ENCODE measurements around the gene GPR4.

GPR4 gene

DNA sequence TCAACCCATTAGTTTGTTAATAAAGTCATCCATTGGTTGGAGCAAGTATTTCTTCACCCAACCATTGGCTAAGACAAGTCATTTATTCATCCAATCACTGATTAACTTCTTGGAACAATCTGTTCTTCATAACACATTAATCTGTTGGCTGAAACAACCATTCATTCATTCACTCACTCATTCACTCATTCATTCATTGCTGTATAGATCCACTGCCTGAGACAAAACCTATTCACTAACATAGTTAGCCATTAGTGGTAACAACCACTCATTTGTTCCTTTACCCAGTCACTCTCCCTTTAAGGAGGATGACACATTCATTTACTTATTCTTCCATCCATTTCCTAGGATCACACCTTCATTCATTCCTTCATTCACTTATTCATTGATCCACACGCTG lies 22.0 kb upstream of the GPR4 start:
- TF ChIP-seq NFIC (IDR thresholded peaks at IDR 0.05) (no peak), YY1 (IDR thresholded peaks at IDR 0.05; ENCODE audit: low read depth) (no peak), ZBTB7A (IDR thresholded peaks at IDR 0.05; ENCODE audit: low read depth) (no peak), CEBPB (IDR thresholded peaks at IDR 0.05) (no peak), TCF12 (IDR thresholded peaks at IDR 0.05; ENCODE audit: low read depth) (no peak), RAD21 (IDR thresholded peaks at IDR 0.05; ENCODE audit: low read depth) (no peak), TEAD4 (IDR thresholded peaks at IDR 0.05) (no peak), CREB1 (IDR thresholded peaks at IDR 0.05; ENCODE audit: low read depth) (no peak), EGR1 (IDR thresholded peaks at IDR 0.05) (no peak), TAF1 (IDR thresholded peaks at IDR 0.05; ENCODE audit: low read depth) (no peak), EP300 (IDR thresholded peaks at IDR 0.05; ENCODE audit: borderline replicate concordance) (no peak), FOXM1 (IDR thresholded peaks at IDR 0.05; ENCODE audit: borderline replicate concordance, low read depth) (no peak)
- TF ChIP-seq, protein P1, sequence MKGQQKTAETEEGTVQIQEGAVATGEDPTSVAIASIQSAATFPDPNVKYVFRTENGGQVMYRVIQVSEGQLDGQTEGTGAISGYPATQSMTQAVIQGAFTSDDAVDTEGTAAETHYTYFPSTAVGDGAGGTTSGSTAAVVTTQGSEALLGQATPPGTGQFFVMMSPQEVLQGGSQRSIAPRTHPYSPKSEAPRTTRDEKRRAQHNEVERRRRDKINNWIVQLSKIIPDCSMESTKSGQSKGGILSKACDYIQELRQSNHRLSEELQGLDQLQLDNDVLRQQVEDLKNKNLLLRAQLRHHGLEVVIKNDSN (IDR thresholded peaks at IDR 0.05) = no peak
- TF ChIP-seq, protein P2, sequence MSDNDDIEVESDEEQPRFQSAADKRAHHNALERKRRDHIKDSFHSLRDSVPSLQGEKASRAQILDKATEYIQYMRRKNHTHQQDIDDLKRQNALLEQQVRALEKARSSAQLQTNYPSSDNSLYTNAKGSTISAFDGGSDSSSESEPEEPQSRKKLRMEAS (IDR thresholded peaks at IDR 0.05) = no peak
- TF ChIP-seq, protein P3, sequence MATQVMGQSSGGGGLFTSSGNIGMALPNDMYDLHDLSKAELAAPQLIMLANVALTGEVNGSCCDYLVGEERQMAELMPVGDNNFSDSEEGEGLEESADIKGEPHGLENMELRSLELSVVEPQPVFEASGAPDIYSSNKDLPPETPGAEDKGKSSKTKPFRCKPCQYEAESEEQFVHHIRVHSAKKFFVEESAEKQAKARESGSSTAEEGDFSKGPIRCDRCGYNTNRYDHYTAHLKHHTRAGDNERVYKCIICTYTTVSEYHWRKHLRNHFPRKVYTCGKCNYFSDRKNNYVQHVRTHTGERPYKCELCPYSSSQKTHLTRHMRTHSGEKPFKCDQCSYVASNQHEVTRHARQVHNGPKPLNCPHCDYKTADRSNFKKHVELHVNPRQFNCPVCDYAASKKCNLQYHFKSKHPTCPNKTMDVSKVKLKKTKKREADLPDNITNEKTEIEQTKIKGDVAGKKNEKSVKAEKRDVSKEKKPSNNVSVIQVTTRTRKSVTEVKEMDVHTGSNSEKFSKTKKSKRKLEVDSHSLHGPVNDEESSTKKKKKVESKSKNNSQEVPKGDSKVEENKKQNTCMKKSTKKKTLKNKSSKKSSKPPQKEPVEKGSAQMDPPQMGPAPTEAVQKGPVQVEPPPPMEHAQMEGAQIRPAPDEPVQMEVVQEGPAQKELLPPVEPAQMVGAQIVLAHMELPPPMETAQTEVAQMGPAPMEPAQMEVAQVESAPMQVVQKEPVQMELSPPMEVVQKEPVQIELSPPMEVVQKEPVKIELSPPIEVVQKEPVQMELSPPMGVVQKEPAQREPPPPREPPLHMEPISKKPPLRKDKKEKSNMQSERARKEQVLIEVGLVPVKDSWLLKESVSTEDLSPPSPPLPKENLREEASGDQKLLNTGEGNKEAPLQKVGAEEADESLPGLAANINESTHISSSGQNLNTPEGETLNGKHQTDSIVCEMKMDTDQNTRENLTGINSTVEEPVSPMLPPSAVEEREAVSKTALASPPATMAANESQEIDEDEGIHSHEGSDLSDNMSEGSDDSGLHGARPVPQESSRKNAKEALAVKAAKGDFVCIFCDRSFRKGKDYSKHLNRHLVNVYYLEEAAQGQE (IDR thresholded peaks at IDR 0.05; ENCODE audit: low read depth) = no peak

DNA sequence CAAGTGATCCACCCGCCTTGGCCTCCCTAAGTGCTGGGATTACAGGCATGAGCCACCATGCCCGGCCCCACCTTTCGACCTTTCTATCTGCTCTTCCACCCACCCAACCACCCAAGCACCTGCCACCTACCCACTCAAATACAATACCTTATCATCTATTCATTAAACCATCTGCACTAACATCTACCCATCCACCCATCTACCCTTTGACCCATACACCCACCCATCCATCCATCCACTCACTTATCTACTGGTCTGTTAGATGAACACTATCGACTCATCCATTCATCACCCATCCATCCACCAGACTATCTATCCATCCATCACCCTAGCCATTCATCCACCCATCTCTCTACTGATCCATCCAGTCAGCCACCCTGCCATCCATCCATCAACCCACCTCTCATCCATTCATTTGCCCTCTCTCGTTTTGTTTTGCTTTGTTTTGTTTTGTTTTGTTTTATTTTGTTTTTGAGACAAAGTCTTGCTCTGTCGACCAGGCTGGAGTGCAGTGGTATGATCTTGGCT lies 20.0 kb upstream of the GPR4 start:
- TF ChIP-seq, protein P3 (IDR thresholded peaks at IDR 0.05; ENCODE audit: low read depth) = no peak
- TF ChIP-seq EGR1 (IDR thresholded peaks at IDR 0.05) (no peak), EP300 (IDR thresholded peaks at IDR 0.05; ENCODE audit: borderline replicate concordance) (no peak), CREB1 (IDR thresholded peaks at IDR 0.05; ENCODE audit: low read depth) (no peak), TAF1 (IDR thresholded peaks at IDR 0.05; ENCODE audit: low read depth) (no peak), TEAD4 (IDR thresholded peaks at IDR 0.05) (no peak), YY1 (IDR thresholded peaks at IDR 0.05; ENCODE audit: low read depth) (no peak), RAD21 (IDR thresholded peaks at IDR 0.05; ENCODE audit: low read depth) (no peak), FOXM1 (IDR thresholded peaks at IDR 0.05; ENCODE audit: borderline replicate concordance, low read depth) (no peak), TCF12 (IDR thresholded peaks at IDR 0.05; ENCODE audit: low read depth) (no peak), CEBPB (IDR thresholded peaks at IDR 0.05) (no peak), ZBTB7A (IDR thresholded peaks at IDR 0.05; ENCODE audit: low read depth) (no peak), NFIC (IDR thresholded peaks at IDR 0.05) (no peak)
- TF ChIP-seq, protein P1 (IDR thresholded peaks at IDR 0.05) = no peak
- TF ChIP-seq, protein P2 (IDR thresholded peaks at IDR 0.05) = no peak

DNA sequence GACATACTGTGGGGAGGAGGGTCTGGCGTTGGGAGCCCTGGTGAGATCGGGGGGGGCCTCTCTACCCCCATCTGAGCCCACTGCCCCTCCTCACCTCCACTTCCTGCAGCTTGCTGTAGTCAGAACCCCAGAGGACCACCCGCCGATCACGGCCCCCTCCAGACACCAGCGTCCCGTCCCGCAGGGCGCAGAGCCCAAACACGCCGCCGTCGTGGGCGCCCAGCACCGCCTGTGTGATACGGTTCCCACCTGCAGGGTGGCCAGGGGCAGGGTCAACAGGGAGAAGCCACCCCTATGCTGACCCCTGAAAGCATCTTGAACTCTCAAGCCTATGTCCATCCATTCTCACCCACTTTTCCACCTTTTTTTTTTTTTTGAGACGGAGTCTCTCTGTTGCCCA lies 19.4 kb upstream of the GPR4 start:
- TF ChIP-seq RAD21 (IDR thresholded peaks at IDR 0.05; ENCODE audit: low read depth) = no peak
- no peak for TF ChIP-seq TAF1 (IDR thresholded peaks at IDR 0.05; ENCODE audit: low read depth)
- no peak for TF ChIP-seq EGR1 (IDR thresholded peaks at IDR 0.05)
- TF ChIP-seq CEBPB (IDR thresholded peaks at IDR 0.05) = no peak
- TF ChIP-seq, protein P2 (IDR thresholded peaks at IDR 0.05) = no peak
- no peak for TF ChIP-seq TEAD4 (IDR thresholded peaks at IDR 0.05)
- TF ChIP-seq NFIC (IDR thresholded peaks at IDR 0.05) = no peak
- TF ChIP-seq CREB1 (IDR thresholded peaks at IDR 0.05; ENCODE audit: low read depth) = no peak
- no peak for TF ChIP-seq TCF12 (IDR thresholded peaks at IDR 0.05; ENCODE audit: low read depth)
- no peak for TF ChIP-seq FOXM1 (IDR thresholded peaks at IDR 0.05; ENCODE audit: borderline replicate concordance, low read depth)
- TF ChIP-seq, protein P3 (IDR thresholded peaks at IDR 0.05; ENCODE audit: low read depth) = no peak
- TF ChIP-seq YY1 (IDR thresholded peaks at IDR 0.05; ENCODE audit: low read depth) = no peak
- no peak for TF ChIP-seq ZBTB7A (IDR thresholded peaks at IDR 0.05; ENCODE audit: low read depth)
- no peak for TF ChIP-seq EP300 (IDR thresholded peaks at IDR 0.05; ENCODE audit: borderline replicate concordance)
- TF ChIP-seq, protein P1 (IDR thresholded peaks at IDR 0.05) = no peak
